Activated CD4-positive, alpha-beta T cell treated with anti-CD3 and anti-CD28 coated beads for 36 hours (primary cell): ENCODE data around the gene ZNF569. TPM values are rescaled to one million over a fixed set of nuclear protein-coding genes. Genes with fewer than 3 reads are reported as not detected.
"Not testable (repeated sequence)": the region's sequence is repeated elsewhere in the genome, so short reads cannot be mapped to it uniquely, and the experiment has no call there.

ENCODE experiments used
- ATAC-seq: fragments of 200-7000 bp; cut with Tn5 transposase; one replicate; pipeline ENCODE4 v1.10.0; 2021; ENCODE audit warnings: mild to moderate bottlenecking, moderate library complexity
- CTCF ChIA-PET: fragments of 350-600 bp; sonication (Branson Sonifier 250); formaldehyde crosslinking; loops from one replicate; lab custom pipeline; 2021; ENCODE audit warnings: antibody characterized with exemption; lab: Charles Lee
- POLR2A ChIA-PET: fragments of 350-600 bp; sonication (Branson Sonifier 250); formaldehyde crosslinking; loops from one replicate; lab custom pipeline; 2021; ENCODE audit warnings: antibody characterized with exemption, inconsistent platforms; lab: Charles Lee
- DNase-seq: peaks from one replicate; pipeline ENCODE4 v3.0.0-alpha.2; 2020
- H3K27ac Mint-ChIP-seq: one replicate; pipeline ENCODE4 v1.8.0; 2021; ENCODE audit warnings: mixed read lengths
- H3K27me3 Mint-ChIP-seq: one replicate; pipeline ENCODE4 v1.8.0; 2021; ENCODE audit warnings: mixed read lengths
- H3K36me3 Mint-ChIP-seq: one replicate; pipeline ENCODE4 v1.8.0; 2021; ENCODE audit warnings: low read depth, mixed read lengths
- H3K4me1 Mint-ChIP-seq: one replicate; pipeline ENCODE4 v1.8.0; 2021; ENCODE audit warnings: mixed read lengths
- H3K4me3 Mint-ChIP-seq: one replicate; pipeline ENCODE4 v1.8.0; 2021; ENCODE audit warnings: mild to moderate bottlenecking, moderate library complexity, mixed read lengths
- H3K9me3 Mint-ChIP-seq: one replicate; pipeline ENCODE4 v1.8.0; 2021; ENCODE audit warnings: low read depth, mixed read lengths
- intact Hi-C, 2 experiments: fragments of 100-400 bp; cut with DNase I in 1 of 2; cut with micrococcal nuclease in 1 of 2; formaldehyde crosslinking; loops; one replicate each; pipeline versions ENCODE4 v1.14.2 to v1.15.1; 2022 to 2024; cut with DNase I, micrococcal nuclease
- total RNA-seq, 2 experiments: library from RNA; stranded (reverse); gene quantifications; one replicate each; pipeline ENCODE4 v1.2.3, GENCODE V29; 2021

ZNF569 gene
- total RNA-seq, 2 experiments from 2014 or later = 7.4 to 9.1 TPM

DNA sequence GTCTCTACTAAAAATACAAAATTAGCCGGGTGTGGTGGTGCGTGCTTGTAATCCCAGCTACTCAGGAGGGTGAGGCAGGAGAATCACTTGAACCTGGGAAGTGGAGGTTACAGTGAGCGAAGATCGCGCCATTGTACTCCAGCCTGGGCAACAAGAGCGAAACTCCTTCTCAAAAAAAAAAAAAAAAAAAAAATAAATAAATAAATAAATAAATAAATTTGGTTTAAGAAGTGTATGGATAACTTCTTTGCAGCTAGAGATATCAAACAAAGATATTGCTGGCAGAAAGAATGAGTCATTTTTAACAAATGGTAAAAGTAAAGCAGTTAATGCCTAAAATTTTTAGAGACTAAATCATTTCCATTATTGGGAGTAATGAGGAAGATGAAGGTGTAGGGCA, 75.8 kb downstream of the ZNF569 start:
- peaks cover 45% of the 10 kb centered on the region for H3K36me3 Mint-ChIP-seq
- DNase-seq, CTCF ChIA-PET, H3K4me1 Mint-ChIP-seq, POLR2A ChIA-PET, H3K27ac Mint-ChIP-seq, H3K27me3 Mint-ChIP-seq, intact Hi-C loops, H3K4me3 Mint-ChIP-seq, ATAC-seq: not testable (repeated sequence)
- H3K9me3 Mint-ChIP-seq = peaks cover 59% of the 10 kb centered on the region

DNA sequence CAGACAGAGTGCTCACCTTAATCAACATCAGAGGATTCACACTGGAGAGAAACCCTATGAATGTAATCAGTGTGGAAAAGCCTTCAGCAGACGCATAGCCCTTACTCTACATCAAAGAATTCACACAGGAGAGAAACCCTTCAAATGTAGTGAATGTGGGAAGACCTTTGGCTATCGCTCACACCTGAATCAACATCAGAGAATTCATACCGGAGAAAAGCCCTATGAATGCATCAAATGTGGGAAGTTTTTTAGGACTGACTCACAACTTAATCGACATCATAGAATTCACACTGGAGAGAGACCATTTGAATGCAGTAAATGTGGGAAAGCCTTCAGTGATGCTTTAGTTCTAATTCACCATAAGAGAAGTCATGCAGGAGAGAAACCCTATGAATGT, 78.0 kb downstream of the ZNF569 start:
- Mint-ChIP-seq H3K27me3 (no peaks in the 10 kb centered on the region), H3K4me1 (no peaks in the 10 kb centered on the region), H3K4me3 (no peak overlapping the region), H3K9me3 (peaks cover 61% of the 10 kb centered on the region), H3K36me3 (peaks cover 60% of the 10 kb centered on the region), H3K27ac (no peak overlapping the region)
- no peak for ATAC-seq
- DNase-seq = no peak
- ChIA-PET CTCF (no interaction called here), POLR2A (no interaction called here)
- intact Hi-C loops = no loop called here

DNA sequence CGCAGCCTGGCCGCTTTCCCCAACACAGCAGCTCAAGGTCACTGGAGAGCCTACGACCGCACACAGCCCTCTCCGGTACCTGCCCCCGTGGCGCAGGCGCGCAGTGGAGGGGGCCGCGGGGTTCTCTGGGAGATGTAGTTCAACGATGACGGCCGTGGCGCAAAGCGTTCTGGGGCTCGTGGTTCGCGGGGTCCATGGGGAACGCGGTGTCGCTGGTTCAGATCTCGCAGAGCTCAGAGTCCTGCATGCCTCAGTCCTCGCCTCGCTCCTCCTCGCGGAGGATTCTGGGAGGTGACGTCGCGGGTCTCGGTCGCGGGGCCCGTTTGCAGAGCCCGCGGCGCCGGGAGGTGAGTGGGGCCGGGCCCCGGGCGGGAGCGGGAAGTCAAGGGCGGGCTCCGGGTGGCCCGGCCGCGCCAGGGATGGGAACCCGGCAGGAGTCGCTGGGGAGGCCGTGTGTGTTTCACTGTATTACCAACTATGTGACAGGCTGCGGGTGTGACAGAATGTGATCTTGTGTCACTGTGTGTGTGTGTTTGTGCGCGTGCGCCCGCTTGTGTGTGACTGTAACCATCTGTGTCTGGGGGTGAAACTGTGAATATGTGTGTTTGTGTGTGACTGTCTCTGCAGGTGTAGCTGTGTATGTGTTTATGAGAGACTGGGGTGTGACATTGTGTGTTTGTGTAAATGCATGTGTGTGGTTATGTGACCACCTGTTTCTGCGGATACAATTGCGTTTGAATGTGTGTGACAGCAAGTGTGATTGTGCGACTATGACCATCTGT, 96.2 kb downstream of the ZNF569 start, which contains the start of gene ZNF527:
Gene ZNF527 (plus strand): TSS at position 220 of the 782 bp plus-strand sequence. CDS start 3,100 bp downstream, outside the sequence.
- Mint-ChIP-seq H3K36me3 (peaks cover 13% of the 10 kb centered on the region), H3K4me1 (peaks cover 10% of the 10 kb centered on the region), H3K27me3 (no peaks in the 10 kb centered on the region)

DNA sequence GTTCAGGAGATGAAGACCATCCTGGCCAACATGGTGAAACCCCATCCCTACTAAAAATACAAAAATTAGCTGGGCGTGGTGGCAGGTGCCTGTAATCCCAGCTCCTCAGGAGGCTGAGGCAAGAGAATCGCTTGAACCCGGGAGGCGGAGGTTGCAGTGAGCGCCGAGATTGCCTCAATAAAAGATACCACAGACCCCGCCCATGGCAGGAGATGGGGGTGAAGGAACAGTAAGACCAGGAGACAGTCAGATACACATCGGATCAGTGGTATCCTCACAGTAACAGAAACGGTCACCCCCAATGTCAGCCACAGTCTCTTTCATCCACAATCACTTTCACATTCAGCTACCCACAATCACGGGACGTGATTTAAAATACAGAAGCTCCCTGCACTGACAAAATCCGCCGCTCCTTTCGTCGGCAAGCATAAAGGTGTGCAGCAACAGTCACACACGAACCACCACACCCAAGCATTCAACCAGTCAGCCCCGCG, 96.8 kb downstream of the ZNF569 start:
- H3K9me3 Mint-ChIP-seq = peaks cover 13% of the 10 kb centered on the region
- peak overlapping the region; percentile 95 for H3K27ac Mint-ChIP-seq
- peak overlapping the region; percentile 85 for H3K4me3 Mint-ChIP-seq
- H3K36me3 Mint-ChIP-seq = peaks cover 17% of the 10 kb centered on the region
- ChIA-PET CTCF (interaction anchor here (1.0 kb wide), 1 partner anchor 224 kb away, joined by 4 read pairs; the partner anchor contains the start of genes ZNF540 and ZNF571), POLR2A (interaction anchor here (0.6 to 1.6 kb wide), 11 partner anchors 36 to 1156 kb away, joined by 3 to 15 read pairs (median 4); partner anchors contain the start of genes ZNF146, ZNF565, ZNF569 and ZNF570)
- ATAC-seq = peak; percentile 43
- H3K4me1 Mint-ChIP-seq = peaks cover 10% of the 10 kb centered on the region
- intact Hi-C loops = loop anchor here (1.0 to 2.0 kb wide), 12 partner anchors 36 to 1156 kb away; partner anchors contain the start of genes SIPA1L3 (in 1 of the 2), WDR87 (in 1 of the 2), ZNF260 (in 1 of the 2) and ZNF382 (in 1 of the 2)
- H3K27me3 Mint-ChIP-seq, DNase-seq: not testable (repeated sequence)

More for the DNA sequence above, 96.2 kb downstream of the ZNF569 start, which contains the start of gene ZNF527:
- POLR2A ChIA-PET = interaction anchor here (0.6 to 1.6 kb wide), 12 partner anchors 37 to 1157 kb away, joined by 3 to 15 read pairs (median 4); partner anchors contain the start of genes ZNF146, ZNF540, ZNF565 and ZNF569
- CTCF ChIA-PET = interaction anchor here (1.0 kb wide), 2 partner anchors 223 to 287 kb away, joined by 3 to 4 read pairs; partner anchors contain the start of genes ZNF540 and ZNF571
- DNase-seq (peak; percentile 98), ATAC-seq (peak; percentile 99)
- intact Hi-C loops = loop anchor here (1.0 to 2.0 kb wide), 26 partner anchors 36 to 1157 kb away; partner anchors contain the start of genes ZNF585A (in 2 of the 2), SIPA1L3 (in 1 of the 2), WDR87 (in 1 of the 2) and ZFP14 (in 1 of the 2)
- Mint-ChIP-seq H3K9me3 (peaks cover 8% of the 10 kb centered on the region), H3K27ac (peak within 1 kb of the TSS; percentile 95), H3K4me3 (peak within 1 kb of the TSS; percentile 85)

DNA sequence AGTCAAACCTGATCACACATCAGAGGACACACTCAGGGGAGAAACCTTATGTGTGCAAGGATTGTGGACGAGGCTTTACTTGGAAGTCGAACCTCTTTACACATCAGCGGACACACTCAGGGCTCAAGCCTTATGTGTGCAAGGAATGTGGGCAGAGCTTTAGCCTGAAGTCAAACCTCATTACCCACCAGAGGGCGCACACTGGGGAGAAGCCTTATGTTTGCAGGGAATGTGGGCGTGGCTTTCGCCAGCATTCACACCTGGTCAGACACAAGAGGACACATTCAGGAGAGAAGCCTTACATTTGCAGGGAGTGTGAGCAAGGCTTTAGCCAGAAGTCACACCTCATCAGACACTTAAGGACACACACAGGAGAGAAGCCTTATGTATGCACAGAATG, 104.5 kb downstream of the ZNF569 start:
- H3K4me3 Mint-ChIP-seq = no peak overlapping the region
- intact Hi-C loops = no loop called here
- H3K27ac Mint-ChIP-seq = no peak overlapping the region
- POLR2A ChIA-PET = no interaction called here
- DNase-seq (peak; percentile 9), ATAC-seq (no peak)
- CTCF ChIA-PET = no interaction called here
- H3K9me3 Mint-ChIP-seq = peaks cover 41% of the 10 kb centered on the region
- no peaks in the 10 kb centered on the region for H3K4me1 Mint-ChIP-seq
- peaks cover 73% of the 10 kb centered on the region for H3K36me3 Mint-ChIP-seq
- H3K27me3 Mint-ChIP-seq = no peaks in the 10 kb centered on the region

DNA sequence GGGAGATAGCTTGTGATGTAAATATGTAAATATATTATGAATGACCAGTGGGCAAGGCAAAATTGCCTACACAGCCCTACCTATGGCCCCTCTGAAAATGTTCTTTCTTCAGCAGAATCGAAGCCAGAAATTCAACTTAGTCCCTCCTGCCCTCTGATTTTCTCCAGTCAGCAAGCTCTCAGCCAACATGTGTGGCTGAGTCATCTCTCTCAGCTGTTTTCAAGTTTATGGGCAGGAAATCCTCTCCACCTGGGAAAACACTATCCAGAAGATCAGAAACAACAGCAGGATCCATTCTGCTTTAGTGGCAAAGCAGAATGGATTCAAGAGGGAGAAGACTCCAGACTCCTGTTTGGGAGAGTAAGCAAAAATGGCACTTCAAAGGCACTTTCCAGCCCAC, 105.2 kb downstream of the ZNF569 start:
- Mint-ChIP-seq H3K36me3 (peaks cover 81% of the 10 kb centered on the region), H3K4me3 (no peak overlapping the region), H3K27ac (no peak overlapping the region), H3K4me1 (no peaks in the 10 kb centered on the region), H3K9me3 (peaks cover 46% of the 10 kb centered on the region), H3K27me3 (no peaks in the 10 kb centered on the region)
- POLR2A ChIA-PET = no interaction called here
- ATAC-seq = no peak
- CTCF ChIA-PET = no interaction called here
- intact Hi-C loops = no loop called here
- no peak for DNase-seq

Other genes with a start within 250 kb of the ZNF569 start
- gene ZNF383, start 249.2 kb downstream of the ZNF569 start, total RNA-seq = 1 to 10 TPM; 8.5 to 9.2 TPM
- gene ZNF527, start 96.3 kb downstream of the ZNF569 start, total RNA-seq = 1 to 10 TPM; 5.0 to 5.4 TPM
- gene ZNF570, start 1.9 kb upstream of the ZNF569 start, total RNA-seq = 1 to 10 TPM; 4.5 to 4.8 TPM
- 1 to 10 TPM; 4.4 to 4.7 TPM for gene ZNF793, start 39.5 kb upstream of the ZNF569 start, total RNA-seq
- gene ZNF571, start 127.3 kb upstream of the ZNF569 start, total RNA-seq = 1 to 10 TPM; 2.4 to 2.9 TPM
- gene ZNF540, start 127.4 kb upstream of the ZNF569 start, total RNA-seq = 1 to 10 TPM in 1 of 2 experiments, under 1 TPM in 1; 0.67 to 1.1 TPM
- 10 to 100 TPM in 1 of 2 experiments, 1 to 10 TPM in 1; 9.4 to 11.1 TPM for gene ZFP30, start 188.0 kb upstream of the ZNF569 start, total RNA-seq